ENCODE data around the gene PTPRN2.

Gene PTPRN2

GRCh38 chr7:158027646-158028045 lies 560.0 kb downstream of the PTPRN2 start:
- DNase-seq (ENCODE audit: low spot score) = no peak

DNA sequence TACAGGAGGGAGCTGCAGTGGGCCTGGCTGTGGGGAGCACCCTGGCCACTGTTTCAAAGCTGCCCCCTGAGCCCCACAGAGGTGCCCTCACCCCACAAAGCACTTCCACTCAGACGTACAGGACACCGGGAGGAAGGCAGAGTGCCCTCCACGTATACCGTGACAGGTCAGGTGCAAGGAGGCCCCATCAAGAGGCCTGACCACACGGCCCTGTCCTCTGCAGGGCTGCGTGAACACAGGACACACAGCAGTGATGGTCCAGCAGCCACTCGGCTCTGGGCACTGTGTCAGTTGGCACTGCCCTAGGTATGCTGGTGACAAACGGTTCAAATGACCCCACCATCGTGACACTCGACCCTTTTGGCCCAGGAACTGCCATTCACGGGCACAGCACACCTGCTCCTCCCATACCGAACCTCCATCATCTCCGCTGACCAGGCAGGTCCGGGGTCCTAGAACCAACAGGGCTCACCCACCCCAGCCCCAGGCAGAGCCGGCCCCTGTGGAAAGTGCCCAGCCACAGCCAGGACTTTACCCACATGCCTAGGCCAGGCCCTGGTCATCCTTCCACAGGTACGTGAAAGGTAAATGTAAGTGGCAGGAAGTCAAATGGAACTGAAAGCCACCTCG lies 560.9 kb downstream of the PTPRN2 start:
- no peak for DNase-seq (ENCODE audit: low spot score)

DNA sequence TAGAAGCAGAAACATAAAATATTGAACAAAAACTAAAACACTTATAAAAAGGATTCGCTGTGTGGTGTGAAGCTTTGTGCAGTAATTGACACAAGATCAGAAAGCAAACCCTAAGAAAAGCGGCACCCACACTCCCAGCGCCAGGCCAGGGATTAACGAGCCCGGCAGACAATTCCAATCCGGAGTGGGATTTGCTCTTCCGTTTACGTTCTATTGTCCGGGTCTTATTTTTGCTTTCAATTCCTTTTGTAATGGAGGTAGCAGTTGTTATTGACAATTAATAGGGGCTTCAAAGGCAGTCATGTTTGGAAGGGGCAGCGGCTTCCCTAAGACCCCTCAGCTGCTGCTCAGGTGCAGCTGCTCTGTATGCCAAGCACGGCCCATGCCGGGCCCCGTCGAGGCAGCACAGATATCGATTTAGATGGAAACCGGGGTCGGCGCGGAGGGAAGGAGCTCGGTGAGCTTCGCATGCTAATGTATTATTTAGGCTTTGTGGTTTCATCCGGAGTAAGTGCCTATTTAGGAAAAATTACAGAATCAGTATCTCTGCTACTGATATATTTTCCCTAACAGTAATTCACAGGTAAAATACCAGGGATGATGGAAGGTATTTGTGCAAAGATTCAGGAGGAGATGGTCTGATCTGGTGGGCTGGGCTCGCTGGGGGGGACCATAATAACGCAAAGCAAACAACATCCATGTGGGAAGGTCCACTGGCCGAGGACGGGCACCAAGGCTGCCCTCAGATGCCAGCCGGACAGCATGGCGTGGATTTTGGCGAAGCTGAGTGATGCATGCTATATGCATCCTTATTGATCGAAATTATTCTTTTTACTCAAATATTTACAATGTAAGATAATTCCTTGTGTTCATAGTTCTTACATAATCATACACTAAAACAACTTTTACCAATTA lies 561.7 kb downstream of the PTPRN2 start:
- DNase-seq (ENCODE audit: low spot score) = no peak

- DNase-seq (ENCODE audit: low spot score) = no peak
Measured at GRCh38 chr7:158024881-158025280, 562.7 kb downstream of the PTPRN2 start.

DNA sequence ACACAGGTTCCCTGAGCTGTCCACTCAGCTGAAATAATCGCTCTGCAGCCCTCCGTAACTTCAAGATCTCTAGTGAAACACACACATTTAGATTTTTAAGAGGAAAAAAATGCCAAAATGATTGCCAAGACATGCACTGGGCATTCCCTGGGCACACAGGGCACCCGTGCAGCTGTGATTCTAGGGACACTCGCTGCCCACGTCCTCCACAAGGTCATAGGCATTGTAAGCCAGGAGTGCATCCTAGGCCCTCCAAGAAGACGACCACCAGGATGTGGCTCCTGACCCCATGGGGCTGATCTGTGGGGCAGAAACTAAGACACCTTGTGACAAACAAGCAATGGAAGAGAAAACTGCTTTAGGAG lies 563.3 kb downstream of the PTPRN2 start:
- no peak for DNase-seq (ENCODE audit: low spot score)

DNA sequence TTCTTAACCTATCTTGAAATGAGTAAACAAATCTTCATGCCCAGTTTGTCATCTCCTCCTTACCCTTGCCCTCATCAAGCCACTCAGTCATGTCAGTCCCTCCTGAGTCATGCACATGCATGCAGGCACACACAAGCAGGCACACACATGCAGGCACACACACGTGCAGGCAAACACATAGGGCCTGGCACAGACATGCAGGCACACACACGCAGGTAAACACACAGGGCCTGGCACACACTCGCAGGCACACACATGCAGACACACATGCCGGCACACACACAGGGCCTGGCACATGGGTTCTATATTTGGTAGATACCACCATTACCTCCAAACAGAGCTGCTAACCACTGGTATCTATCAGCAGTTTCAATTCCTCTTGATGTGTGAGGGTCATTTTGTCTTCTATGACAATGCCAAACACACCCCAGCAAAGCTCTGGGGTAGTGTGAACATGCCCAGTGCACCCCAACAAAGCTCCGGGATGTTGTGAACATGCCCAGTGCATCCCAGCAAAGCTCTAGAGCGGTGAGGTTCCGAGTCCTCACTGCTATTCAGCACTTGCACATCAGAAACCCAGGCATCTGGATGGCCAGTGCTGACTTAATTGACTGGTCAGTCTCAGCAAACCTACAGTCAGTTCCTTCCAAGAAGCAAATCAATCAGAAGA lies 563.8 kb downstream of the PTPRN2 start:
- no peak for DNase-seq (ENCODE audit: low spot score)

DNA sequence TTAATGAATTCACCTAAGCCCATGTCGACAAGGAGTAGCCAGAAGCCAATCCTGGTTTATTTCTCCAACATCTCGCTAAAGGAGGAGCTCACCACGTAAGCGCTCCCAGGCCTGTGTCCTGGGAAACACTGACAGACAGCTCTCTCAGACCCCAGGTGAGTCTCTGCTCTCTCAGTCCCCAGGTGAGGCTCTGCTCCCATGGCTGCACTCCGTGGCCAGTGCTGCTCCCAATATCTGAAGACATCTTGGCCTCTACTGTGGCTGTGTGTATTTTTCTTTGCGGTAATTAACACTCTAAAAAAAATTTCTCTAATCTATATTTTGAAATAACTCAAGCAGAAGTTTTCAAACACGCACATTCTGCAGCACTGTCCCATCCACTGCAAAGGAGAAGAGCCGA lies 564.5 kb downstream of the PTPRN2 start:
- DNase-seq (ENCODE audit: low spot score) = no peak

- no peak for DNase-seq (ENCODE audit: low spot score)
Measured at GRCh38 chr7:158022601-158023000, 565.0 kb downstream of the PTPRN2 start.

- no peak for DNase-seq (ENCODE audit: low spot score)
Measured at GRCh38 chr7:158021836-158022235, 565.8 kb downstream of the PTPRN2 start.

- no peak for DNase-seq (ENCODE audit: low spot score)
Measured at GRCh38 chr7:158020706-158021095, 566.9 kb downstream of the PTPRN2 start.

DNA sequence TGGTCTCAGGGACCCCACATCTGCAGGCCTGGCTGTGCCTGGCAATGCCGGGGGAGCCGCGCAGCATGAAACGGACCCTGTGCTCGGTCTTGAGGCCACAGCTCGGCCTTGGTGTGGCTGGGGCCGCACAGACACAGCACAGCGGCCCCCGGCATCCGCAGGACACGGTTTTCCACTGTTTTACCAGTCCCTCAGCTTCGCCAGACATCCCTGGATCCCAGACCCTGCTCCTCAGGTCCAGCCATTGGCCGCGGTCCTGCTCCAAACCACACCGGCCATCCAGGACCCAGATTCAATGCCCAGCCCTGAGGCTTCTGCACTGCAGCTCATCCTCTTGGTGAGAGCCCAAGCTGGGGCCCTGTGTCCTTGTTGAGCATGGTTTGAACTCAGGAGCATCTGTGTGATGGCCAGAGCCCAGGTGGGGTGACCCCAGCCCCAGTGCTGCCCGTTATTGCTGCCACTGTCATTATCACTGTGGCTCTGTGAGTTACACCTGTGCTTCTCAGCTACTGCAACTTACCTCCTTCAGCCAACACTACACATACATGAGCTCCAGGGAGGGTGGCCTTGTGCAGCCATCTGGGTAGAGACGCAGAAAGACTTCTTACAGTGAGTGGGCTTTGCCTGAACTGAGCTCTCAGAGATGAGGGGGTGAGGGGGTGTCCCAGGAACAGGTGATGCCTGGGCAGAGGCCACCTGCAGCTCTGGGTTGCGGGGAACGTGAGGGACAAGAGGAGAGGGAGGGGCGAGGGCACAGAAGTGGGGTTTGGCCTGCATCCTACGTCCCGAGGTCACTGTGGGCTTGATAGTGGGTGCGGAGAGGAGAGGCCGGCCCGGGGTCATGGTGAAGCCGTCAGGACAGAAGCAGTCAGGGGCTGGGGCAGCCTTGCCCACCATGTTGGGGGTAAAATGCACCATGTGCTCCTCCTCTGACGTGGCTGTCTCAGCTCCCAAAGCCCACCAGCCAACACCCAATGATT lies 567.6 kb downstream of the PTPRN2 start:
- no peak for DNase-seq (ENCODE audit: low spot score)

GRCh38 chr7:158018971-158019645 lies 568.5 kb downstream of the PTPRN2 start:
- DNase-seq (ENCODE audit: low spot score) = no peak

GRCh38 chr7:158018098-158018762 lies 569.4 kb downstream of the PTPRN2 start:
- no peak for DNase-seq (ENCODE audit: low spot score)

GRCh38 chr7:158017111-158018097 lies 570.2 kb downstream of the PTPRN2 start:
- DNase-seq (ENCODE audit: low spot score) = no peak

DNA sequence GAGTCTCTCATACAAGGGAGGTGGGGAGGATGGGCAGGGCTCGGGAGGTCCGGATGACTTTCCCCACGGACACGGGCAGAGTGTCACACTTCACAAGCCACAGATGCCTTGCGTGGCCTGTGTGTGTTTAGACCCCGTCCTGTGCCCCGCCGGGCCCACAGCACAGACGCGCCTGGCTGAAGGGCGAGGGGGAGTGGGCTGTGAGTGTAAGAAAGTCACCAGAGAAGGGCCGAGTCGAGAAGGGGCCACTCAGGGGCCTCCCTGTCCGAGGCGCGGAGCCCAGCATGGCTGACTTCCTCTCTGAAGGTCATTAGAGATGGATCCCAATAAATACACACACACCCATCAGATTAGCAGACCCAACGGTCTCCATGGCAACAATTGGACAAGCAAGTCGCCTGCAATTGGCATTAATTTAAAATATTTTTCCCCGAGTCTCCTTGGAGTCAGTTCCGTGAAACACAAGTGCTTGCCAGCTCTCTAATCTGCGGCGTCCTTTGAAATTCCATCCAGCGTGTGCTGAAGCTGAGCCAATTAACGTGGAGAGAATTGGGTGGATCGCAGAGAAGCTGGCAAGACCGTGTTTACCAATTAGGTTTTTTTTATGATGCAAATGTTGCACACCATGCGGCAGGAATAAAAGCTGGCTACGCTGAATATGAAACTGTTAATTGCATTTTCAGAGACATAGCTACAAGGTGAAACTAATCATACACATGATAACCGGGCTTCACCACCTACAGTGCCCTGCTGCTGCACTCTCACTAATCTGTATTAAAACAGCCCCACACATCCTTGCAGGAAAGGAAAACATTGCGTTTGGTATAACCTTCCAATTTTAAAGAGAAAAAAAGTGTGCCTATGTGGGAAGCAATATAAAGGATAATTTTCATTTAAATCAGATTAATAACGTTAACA lies 571.2 kb downstream of the PTPRN2 start:
- no peak for DNase-seq (ENCODE audit: low spot score)

DNA sequence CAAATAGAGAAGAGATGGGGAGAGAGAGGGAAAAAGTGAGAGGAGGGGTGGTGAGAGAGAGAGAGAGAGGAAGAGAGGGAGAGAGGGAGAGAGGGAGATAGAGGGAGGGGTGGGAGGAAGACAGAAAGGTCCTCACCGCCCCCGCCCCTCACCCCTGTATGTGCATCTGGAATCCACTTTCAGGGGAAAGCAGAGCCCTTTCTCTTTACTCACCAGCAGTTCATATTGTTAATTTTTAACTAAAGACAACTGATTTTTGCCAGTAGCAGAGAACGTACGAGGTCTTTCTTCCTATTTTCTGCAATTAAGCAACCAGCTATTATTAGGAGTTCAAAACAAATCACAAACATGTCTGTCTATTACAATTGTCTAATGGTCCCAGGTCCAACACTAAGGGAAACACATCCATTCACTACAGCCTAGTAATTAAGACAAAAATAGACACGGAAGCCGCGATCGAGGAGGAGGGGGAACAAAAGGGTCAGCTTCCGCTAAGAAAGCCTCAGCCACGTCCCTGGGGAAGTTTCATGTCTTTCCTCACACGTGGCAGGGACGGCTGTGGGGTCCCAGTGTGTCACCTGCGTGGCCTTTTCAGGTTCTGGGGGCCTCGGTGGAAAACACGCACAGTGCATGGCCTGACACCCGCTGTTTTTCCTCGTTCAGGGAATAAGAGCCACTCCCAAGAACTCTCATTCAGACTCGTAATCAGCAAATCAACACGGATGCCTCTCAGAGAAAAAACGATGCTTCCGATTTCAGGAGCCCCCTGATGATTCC lies 572.0 kb downstream of the PTPRN2 start:
- DNase-seq (ENCODE audit: low spot score) = no peak

DNA sequence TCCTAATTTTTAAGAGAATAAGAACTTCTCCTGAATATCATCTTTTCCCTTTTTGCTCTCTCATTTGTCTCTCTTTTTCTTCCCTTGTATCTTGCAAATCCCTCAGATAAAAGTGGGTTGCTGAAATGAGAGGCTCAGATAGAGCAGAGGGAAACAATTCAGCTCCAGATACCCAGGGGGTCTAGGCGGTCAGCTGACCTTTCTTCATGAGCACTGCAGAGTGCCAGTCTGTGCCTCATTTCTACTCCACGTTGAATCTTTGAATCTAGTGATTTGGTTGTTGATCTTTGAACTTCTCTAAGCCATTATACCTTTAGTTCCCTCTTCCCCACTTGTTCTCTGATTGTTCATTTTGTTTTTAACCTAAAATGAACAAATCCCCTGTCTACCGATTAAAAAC lies 572.6 kb downstream of the PTPRN2 start:
- no peak for DNase-seq (ENCODE audit: low spot score)
